Immature natural killer cell (primary cell): Measurements from ENCODE around the gene LAMA5. TPM values are rescaled to one million over a fixed set of nuclear protein-coding genes. Genes with fewer than 3 reads are reported as not detected.

Experiments
- DNase-seq, 3 donors: peaks; one replicate each; pipeline ENCODE4 v3.0.0; 2022; ENCODE audit warnings: mixed read lengths in 1 of 3
- H3K27ac Mint-ChIP-seq, 6 donors: one replicate each; pipeline ENCODE4 v1.8.0; 2020; ENCODE audit warnings: mixed read lengths in 6 of 6, mild to moderate bottlenecking in 5 of 6, inconsistent platforms in 4 of 6, moderate library complexity in 3 of 6
- H3K27me3 Mint-ChIP-seq, 3 donors: one replicate each; pipeline ENCODE4 v1.8.0; 2020 to 2021; ENCODE audit warnings: low read depth in 3 of 3, mild to moderate bottlenecking in 3 of 3, mixed read lengths in 3 of 3, moderate library complexity in 3 of 3, inconsistent platforms in 1 of 3
- H3K36me3 Mint-ChIP-seq, 3 donors: one replicate each; pipeline ENCODE4 v1.8.0; 2020; ENCODE audit warnings: mixed read lengths in 3 of 3, inconsistent platforms in 2 of 3, mild to moderate bottlenecking in 2 of 3
- H3K4me1 Mint-ChIP-seq, 2 donors: one replicate each; pipeline ENCODE4 v1.8.0; 2020; ENCODE audit warnings: inconsistent platforms in 2 of 2, mild to moderate bottlenecking in 2 of 2, mixed read lengths in 2 of 2, moderate library complexity in 1 of 2
- H3K4me3 Mint-ChIP-seq, 5 donors: one replicate each; pipeline ENCODE4 v1.8.0; 2020; ENCODE audit warnings: mild to moderate bottlenecking in 5 of 5, mixed read lengths in 5 of 5, inconsistent platforms in 3 of 5, moderate library complexity in 3 of 5
- H3K9me3 Mint-ChIP-seq, 6 donors: one replicate each; pipeline ENCODE4 v1.8.0; 2020; ENCODE audit warnings: mild to moderate bottlenecking in 6 of 6, mixed read lengths in 6 of 6, inconsistent platforms in 4 of 6, moderate library complexity in 3 of 6
- polyA plus RNA-seq, 3 donors: library from polyadenylated mRNA; unstranded; fragments of 300-500 nt; fragmentation: Illumina TruSeq; gene quantifications; one replicate each; pipeline ENCODE4 v1.2.3, GENCODE V29; 2021

LAMA5 gene
- polyA plus RNA-seq, 3 donors from 2014 or later = 0.30 TPM; not detected in 2

DNA sequence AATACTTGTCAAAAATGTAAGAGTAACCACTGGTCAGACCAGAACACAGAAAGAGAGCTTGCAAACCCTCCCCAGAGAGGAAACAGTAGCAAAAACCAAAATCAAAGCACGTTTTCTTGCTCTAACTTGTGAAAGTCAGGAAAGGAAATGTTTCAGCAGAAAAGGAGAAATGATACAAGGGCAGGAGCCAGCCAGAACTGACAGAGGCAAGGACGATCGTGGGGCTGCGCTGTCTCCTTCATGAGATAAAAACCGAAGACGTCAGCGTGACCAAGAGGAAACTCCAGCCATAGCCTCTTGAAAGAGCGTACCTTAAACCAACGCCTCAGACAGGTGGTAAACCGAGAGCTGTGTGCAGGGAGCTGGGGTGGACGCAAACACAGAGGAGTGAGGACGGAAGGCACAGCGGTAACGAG lies 27.5 kb downstream of the LAMA5 start:
- peaks cover 0 to 2% (median 0%) of the 10 kb centered on the region in 6 donors for H3K9me3 Mint-ChIP-seq
- H3K4me3 Mint-ChIP-seq = no peak overlapping the region
- H3K36me3 Mint-ChIP-seq = peaks cover 0 to 4% (median 0%) of the 10 kb centered on the region in 3 donors
- no peak for DNase-seq
- H3K27ac Mint-ChIP-seq = peak overlapping the region in 1 of 6 donors; percentile 50
- no peaks in the 10 kb centered on the region for H3K4me1 Mint-ChIP-seq
- H3K27me3 Mint-ChIP-seq = peaks cover 0 to 7% (median 7%) of the 10 kb centered on the region in 3 donors

GRCh38 chr20:62338294-62338620 lies 28.9 kb downstream of the LAMA5 start:
- Mint-ChIP-seq H3K4me3 (no peak overlapping the region), H3K4me1 (no peaks in the 10 kb centered on the region), H3K27me3 (peaks cover 0 to 7% (median 7%) of the 10 kb centered on the region in 3 donors), H3K36me3 (peaks cover 0 to 4% (median 0%) of the 10 kb centered on the region in 3 donors), H3K9me3 (peaks cover 0 to 2% (median 0%) of the 10 kb centered on the region in 6 donors), H3K27ac (no peak overlapping the region)
- no peak for DNase-seq

- no peak overlapping the region for H3K27ac Mint-ChIP-seq
- peaks cover 0 to 7% (median 7%) of the 10 kb centered on the region in 3 donors for H3K27me3 Mint-ChIP-seq
- H3K4me1 Mint-ChIP-seq = no peaks in the 10 kb centered on the region
- peaks cover 0 to 2% (median 0%) of the 10 kb centered on the region in 6 donors for H3K9me3 Mint-ChIP-seq
- H3K36me3 Mint-ChIP-seq = no peaks in the 10 kb centered on the region
- DNase-seq = no peak
- H3K4me3 Mint-ChIP-seq = no peak overlapping the region
Measured at GRCh38 chr20:62337558-62338293, 29.4 kb downstream of the LAMA5 start.

DNA sequence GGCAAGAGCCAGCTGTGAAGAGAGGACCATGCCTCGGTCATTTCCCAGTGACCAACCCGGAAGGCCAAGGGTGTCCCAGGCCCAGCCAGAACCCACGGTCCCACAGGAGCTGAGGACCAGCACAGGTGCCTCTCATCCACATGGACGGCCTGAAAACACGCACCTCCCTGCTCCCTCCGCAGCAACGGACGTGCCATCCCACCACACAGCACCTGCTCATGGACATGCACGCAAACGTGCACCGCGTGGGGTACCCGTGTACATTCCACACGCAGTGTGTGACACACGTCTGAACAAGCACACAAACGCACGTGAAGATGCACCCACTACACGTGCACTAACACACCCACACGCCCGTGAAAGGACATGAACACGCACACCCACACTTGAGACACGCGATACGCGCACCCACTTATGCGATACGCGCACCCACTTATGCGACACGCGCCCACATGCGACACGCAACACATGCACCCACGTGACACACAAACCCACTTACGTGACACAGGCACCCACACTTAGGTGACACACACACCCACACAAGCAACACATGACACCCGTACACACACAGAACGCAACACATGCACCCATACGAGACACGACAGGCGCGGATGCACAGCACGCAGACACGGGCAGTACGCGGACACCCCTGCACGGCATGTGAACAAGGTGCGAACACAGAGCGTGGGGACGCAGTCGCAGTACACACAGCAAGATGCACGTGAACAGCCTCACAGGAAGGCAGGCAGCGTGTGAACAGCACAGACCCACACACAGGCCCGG lies 30.1 kb downstream of the LAMA5 start:
- Mint-ChIP-seq H3K36me3 (no peaks in the 10 kb centered on the region), H3K9me3 (peaks cover 0 to 2% (median 0%) of the 10 kb centered on the region in 6 donors), H3K4me1 (no peaks in the 10 kb centered on the region), H3K27me3 (peaks cover 0 to 7% (median 5%) of the 10 kb centered on the region in 3 donors), H3K4me3 (no peak overlapping the region), H3K27ac (peak overlapping the region in 1 of 6 donors; percentile 73)
- no peak for DNase-seq

DNA sequence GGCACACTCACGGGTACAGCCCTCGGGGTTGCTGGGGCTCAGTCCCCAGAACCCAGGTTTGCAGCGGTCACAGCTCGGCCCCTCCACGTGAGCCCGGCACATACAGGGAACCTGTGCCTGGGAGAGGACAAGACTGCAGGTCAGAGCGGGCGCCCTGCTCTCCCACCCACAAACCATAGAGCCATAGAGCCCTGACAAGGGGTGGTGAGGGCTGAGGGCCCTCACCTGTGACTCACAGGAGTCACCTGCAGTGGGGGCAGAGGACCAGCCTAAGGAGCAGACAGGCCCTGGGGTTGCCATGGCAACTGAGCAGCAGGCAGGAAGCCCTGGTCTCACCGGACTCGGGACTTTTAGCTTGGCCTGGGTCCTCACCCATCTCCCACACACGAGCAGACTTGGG lies 30.8 kb downstream of the LAMA5 start:
- H3K36me3 Mint-ChIP-seq = no peaks in the 10 kb centered on the region
- peaks cover 0 to 3% (median 0%) of the 10 kb centered on the region in 6 donors for H3K9me3 Mint-ChIP-seq
- H3K4me1 Mint-ChIP-seq = no peaks in the 10 kb centered on the region
- H3K27ac Mint-ChIP-seq = no peak overlapping the region
- H3K4me3 Mint-ChIP-seq = no peak overlapping the region
- H3K27me3 Mint-ChIP-seq = peaks cover 0 to 7% (median 5%) of the 10 kb centered on the region in 3 donors
- no peak for DNase-seq

DNA sequence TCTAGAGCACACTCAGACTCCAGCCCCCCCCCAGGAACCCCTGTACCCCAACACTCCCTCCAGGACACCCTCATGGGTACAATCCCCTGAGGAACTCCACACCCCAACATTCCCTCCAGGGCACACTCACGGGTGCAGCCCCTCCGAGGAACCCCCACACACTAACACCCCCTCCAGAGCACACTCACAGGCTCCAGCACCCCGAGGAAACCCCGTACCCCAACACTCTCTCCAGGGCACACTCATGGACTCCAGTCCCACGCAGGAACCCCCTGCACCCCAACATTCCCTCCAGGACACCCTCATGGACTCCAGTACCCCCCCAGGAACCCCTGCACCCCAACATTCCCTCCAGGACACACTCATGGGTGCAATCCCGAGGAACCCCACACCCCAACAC lies 31.6 kb downstream of the LAMA5 start:
- H3K9me3 Mint-ChIP-seq = peaks cover 0 to 4% (median 0%) of the 10 kb centered on the region in 6 donors
- no peak overlapping the region for H3K4me3 Mint-ChIP-seq
- no peaks in the 10 kb centered on the region for H3K36me3 Mint-ChIP-seq
- DNase-seq = no peak
- H3K27ac Mint-ChIP-seq = no peak overlapping the region
- H3K4me1 Mint-ChIP-seq = no peaks in the 10 kb centered on the region
- peaks cover 0 to 7% (median 5%) of the 10 kb centered on the region in 3 donors for H3K27me3 Mint-ChIP-seq

GRCh38 chr20:62334881-62335280 lies 32.2 kb downstream of the LAMA5 start:
- no peaks in the 10 kb centered on the region for H3K4me1 Mint-ChIP-seq
- peaks cover 0 to 5% (median 3%) of the 10 kb centered on the region in 3 donors for H3K27me3 Mint-ChIP-seq
- H3K4me3 Mint-ChIP-seq = no peak overlapping the region
- no peak overlapping the region for H3K27ac Mint-ChIP-seq
- peaks cover 0 to 4% (median 0%) of the 10 kb centered on the region in 6 donors for H3K9me3 Mint-ChIP-seq
- DNase-seq = no peak
- H3K36me3 Mint-ChIP-seq = no peaks in the 10 kb centered on the region

DNA sequence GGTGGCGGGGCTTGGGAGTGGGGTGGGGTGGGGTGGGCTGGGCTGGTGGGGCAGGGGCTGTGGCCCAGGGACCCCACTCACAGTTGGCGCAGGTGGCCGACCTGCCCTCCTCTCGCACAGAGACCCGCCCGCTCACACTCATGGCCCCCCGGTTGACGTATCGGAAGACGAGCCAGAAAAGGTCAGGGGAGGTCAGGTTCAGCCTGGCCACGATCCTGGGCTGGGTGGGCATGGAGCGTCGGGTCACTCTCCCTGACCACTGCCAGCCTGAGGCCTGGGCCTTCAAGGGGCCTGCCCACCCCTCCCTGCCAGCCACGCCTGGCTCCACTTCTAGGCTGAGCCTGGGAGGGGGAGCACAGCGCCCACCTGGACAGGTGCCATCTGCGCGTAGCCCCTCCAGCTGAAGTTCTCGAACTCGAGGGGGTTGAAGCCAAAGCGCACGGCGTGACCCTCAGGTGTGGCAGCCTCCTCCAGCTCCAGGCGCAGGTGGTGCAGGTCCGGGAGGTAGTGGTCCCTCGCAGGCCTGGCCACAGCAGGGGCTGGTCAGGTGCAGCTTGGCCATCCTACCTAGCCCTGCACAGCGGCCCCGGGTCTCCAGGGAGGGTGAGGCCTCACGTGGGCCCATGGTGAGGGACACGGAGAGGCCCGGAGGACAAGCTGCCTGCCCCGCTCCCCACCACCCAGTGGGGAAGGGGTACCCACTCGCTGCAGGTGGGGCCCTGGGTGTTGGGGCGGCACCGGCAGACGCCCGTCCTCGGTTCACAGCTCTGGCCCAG lies 33.1 kb downstream of the LAMA5 start:
- Mint-ChIP-seq H3K36me3 (no peaks in the 10 kb centered on the region), H3K4me3 (no peak overlapping the region), H3K4me1 (no peaks in the 10 kb centered on the region), H3K9me3 (peaks cover 0 to 4% (median 0%) of the 10 kb centered on the region in 6 donors), H3K27ac (no peak overlapping the region), H3K27me3 (peaks cover 0 to 3% (median 2%) of the 10 kb centered on the region in 3 donors)
- no peak for DNase-seq

DNA sequence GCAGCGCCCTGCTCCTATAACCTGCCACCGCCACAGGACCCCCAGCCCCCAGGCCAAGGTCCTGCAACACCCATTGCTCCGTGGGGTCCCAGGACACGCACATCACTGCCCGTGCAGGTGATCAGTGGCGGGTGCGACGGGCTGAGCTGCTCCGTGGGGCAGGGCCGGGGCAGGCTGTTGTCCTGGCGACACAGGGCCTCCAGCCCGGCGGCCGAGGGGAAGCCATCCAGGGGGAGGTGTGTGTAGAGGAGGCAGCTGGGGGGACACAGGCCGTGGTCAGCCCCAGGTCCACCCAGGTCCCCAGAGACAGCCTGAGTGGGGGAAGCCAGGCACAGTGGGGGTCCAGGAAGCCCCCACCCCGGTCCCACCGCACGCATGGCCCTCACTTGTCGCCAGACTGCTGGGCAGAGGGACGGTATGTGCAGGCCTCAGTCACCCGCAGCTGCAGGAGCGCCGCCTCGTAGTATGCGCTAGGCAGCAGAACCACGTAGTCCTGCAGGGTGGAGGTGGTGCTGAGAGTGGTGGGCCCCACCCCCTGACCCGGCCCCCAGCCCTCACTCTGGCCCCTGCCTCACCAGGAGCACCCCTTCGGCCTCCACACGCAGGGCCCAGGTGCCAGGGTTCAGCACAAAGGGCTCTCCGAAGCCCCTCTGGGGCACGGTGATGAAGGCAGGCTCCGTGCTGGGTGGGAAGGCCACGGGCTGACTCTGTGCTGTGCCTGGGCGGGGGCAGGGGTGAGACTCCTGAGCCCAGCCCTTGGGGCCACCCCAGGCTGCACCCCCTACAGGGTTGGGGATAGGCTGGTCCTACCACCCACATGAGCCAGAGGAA lies 33.9 kb downstream of the LAMA5 start:
- Mint-ChIP-seq H3K36me3 (no peaks in the 10 kb centered on the region), H3K4me1 (no peaks in the 10 kb centered on the region), H3K27me3 (peaks cover 0 to 3% (median 2%) of the 10 kb centered on the region in 3 donors), H3K27ac (no peak overlapping the region), H3K9me3 (peaks cover 0 to 1% (median 0%) of the 10 kb centered on the region in 6 donors), H3K4me3 (no peak overlapping the region)
- DNase-seq = no peak

DNA sequence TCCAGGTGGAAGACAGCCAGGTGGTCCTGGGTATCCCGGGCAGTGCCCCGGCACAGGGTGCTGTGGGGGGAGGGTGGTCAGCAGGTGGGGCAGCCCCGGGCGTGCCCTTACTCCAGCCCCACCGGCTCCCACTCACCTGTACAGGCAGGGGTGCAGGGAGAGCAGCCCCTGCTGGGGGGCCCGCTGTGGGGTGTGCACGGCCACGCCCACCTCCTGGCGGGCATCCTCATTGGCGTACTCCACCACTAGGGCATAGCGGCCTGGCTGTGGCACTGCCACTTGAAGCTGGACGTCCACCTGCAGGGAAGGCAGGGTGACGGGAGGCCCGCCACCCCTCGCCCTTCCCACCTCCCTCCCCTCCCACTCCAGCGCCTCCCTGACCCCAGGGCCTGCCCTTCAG lies 34.7 kb downstream of the LAMA5 start:
- H3K27ac Mint-ChIP-seq = no peak overlapping the region
- peaks cover 0 to 3% (median 2%) of the 10 kb centered on the region in 3 donors for H3K27me3 Mint-ChIP-seq
- peaks cover 0 to 1% (median 0%) of the 10 kb centered on the region in 6 donors for H3K9me3 Mint-ChIP-seq
- H3K4me1 Mint-ChIP-seq = no peaks in the 10 kb centered on the region
- no peak overlapping the region for H3K4me3 Mint-ChIP-seq
- H3K36me3 Mint-ChIP-seq = no peaks in the 10 kb centered on the region
- no peak for DNase-seq

DNA sequence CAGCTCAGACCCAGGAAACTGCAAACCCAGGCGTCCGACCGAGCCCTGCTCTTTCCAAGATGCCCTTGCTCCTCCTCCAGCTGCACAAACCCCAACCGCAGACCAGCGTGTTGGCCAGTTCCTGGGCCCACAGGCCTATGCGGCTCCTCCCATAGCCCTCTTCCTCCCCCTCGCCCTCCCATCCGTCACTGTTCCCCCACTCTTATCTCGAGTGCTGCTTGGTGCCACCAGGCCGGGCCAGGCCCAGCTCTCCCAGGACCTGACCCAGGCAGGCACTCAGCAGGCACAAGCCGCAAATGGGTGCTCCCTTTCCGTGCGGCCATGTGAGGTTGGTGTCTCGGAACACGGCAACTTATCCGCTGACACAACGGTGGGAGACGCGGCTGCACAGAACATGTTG lies 35.8 kb downstream of the LAMA5 start:
- Mint-ChIP-seq H3K4me3 (no peak overlapping the region), H3K9me3 (peaks cover 0 to 1% (median 0%) of the 10 kb centered on the region in 6 donors), H3K27ac (no peak overlapping the region), H3K36me3 (no peaks in the 10 kb centered on the region), H3K27me3 (no peaks in the 10 kb centered on the region), H3K4me1 (no peaks in the 10 kb centered on the region)
- no peak for DNase-seq

DNA sequence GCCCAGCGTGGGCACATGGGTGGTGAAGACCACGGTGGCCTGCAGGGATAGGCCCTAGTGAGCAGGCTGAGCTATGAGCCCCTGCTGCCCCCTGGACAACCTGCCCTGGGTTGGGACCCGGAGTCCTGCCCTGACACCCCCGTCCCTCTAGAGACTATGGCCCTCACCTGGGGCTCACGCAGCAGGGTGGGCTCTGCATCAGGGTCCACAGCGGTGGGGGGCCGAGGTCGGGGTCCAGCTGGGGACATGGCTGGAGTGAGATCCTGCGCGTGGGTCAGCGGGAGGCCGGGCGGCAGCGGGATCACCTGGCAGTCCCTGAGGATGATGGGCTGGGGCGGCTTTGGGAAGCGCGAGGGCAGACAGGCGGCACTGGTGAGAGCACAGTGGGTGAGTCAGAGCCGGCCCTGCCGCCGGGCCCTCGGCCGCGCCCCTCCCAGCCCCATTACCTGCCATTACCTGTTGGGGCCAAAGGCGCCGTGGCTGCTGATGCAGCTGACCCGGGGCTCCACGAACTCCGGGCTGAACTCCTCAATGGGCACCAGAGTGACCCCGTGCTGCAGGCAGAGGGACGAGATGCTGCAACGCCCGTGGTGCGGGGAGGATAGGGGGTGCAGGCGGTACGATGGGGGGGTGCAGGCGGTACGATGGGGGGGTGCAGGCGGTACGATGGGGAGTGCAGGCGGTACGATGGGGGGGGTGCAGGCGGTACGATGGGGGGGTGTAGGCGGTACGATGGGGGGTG lies 36.4 kb downstream of the LAMA5 start:
- no peaks in the 10 kb centered on the region for H3K4me1 Mint-ChIP-seq
- H3K27ac Mint-ChIP-seq = no peak overlapping the region
- H3K4me3 Mint-ChIP-seq = no peak overlapping the region
- no peaks in the 10 kb centered on the region for H3K36me3 Mint-ChIP-seq
- H3K27me3 Mint-ChIP-seq = no peaks in the 10 kb centered on the region
- peaks cover 0 to 1% (median 0%) of the 10 kb centered on the region in 6 donors for H3K9me3 Mint-ChIP-seq
- no peak for DNase-seq
